SK-N-SH (cell line): Measurements from ENCODE around the gene AMDHD2.

ENCODE experiments used
- CTCF ChIP-seq: fragments of 200-600 bp; sonication (generic); IDR thresholded peaks from 2 replicates; pipeline ENCODE4 v1.6.1; 2017; ENCODE audit warnings: antibody characterized with exemption, mild to moderate bottlenecking, moderate library complexity
- ELF1 ChIP-seq: IDR thresholded peaks from 2 replicates; pipeline ENCODE4 v1.4.0; 2012
- EP300 ChIP-seq, 2 experiments: IDR thresholded peaks; 2 replicates each; pipeline versions ENCODE4 v1.4.0 to v1.6.1; 2012; ENCODE audit warnings: borderline replicate concordance in 1 of 2, low read depth in 1 of 2, low read length in 1 of 2
- EZH2phosphoT487 ChIP-seq: fragments of 200-600 bp; sonication (generic); IDR thresholded peaks from 2 replicates; pipeline ENCODE4 v1.6.1; 2017; ENCODE audit warnings: low read depth, mixed run types, mild to moderate bottlenecking, antibody characterized with exemption, moderate library complexity, borderline replicate concordance
- FOXJ3 ChIP-seq: sonication (generic); formaldehyde crosslinking; IDR thresholded peaks from 2 replicates; pipeline ENCODE4 v1.5.1; 2020; ENCODE audit warnings: mild to moderate bottlenecking, missing genetic modification reagents
- FOXM1 ChIP-seq: IDR thresholded peaks from 2 replicates; pipeline ENCODE4 v1.4.0; 2012; ENCODE audit warnings: low read depth, mild to moderate bottlenecking
- JUND ChIP-seq: IDR thresholded peaks from 2 replicates; pipeline ENCODE4 v1.4.0; 2012
- MAX ChIP-seq: IDR thresholded peaks from 2 replicates; pipeline ENCODE4 v1.4.0; 2012; ENCODE audit warnings: low read depth
- POLR2AphosphoS5 ChIP-seq: IDR thresholded peaks from 2 replicates; pipeline ENCODE4 v1.6.1; 2012; ENCODE audit warnings: low read depth, low read length
- RCOR1 ChIP-seq: fragments of 150-350 bp; IDR thresholded peaks from 2 replicates; pipeline ENCODE4 v1.6.1; 2017; ENCODE audit warnings: antibody characterized with exemption, low read length
- RXRA ChIP-seq: IDR thresholded peaks from 2 replicates; pipeline ENCODE4 v1.4.0; 2012; ENCODE audit warnings: low read depth, mild to moderate bottlenecking, borderline replicate concordance
- TCF12 ChIP-seq: IDR thresholded peaks from 2 replicates; pipeline ENCODE4 v1.4.0; 2012
- TEAD4 ChIP-seq: IDR thresholded peaks from 2 replicates; pipeline ENCODE4 v1.4.0; 2012; ENCODE audit warnings: mild to moderate bottlenecking, borderline replicate concordance; ENCODE audit not compliant: insufficient read depth
- ZBTB33 ChIP-seq: IDR thresholded peaks from 2 replicates; pipeline ENCODE4 v1.4.0; 2012; ENCODE audit warnings: low read depth, borderline replicate concordance

GRCh38 chr16:2519711-2520080 is 475 bp upstream of the AMDHD2 start:
- TF ChIP-seq CTCF (no peak), POLR2AphosphoS5 (no peak), JUND (no peak), MAX (no peak), ELF1 (no peak), RCOR1 (no peak), ZBTB33 (no peak), EZH2phosphoT487 (no peak), FOXJ3 (CRISPR knock-in tag) (no peak), TCF12 (no peak), FOXM1 (no peak), EP300 (IDR thresholded peaks at IDR 0.05; ENCODE audit: borderline replicate concordance in 1 of 2, low read depth in 1 of 2, low read length in 1 of 2) (no peak), TEAD4 (no peak), RXRA (no peak)
